Esophagus squamous epithelium (tissue), 4 donors: ENCODE data around the gene DCUN1D1.

ENCODE experiments used
- POLR2A ChIP-seq, 4 donors: fragments of 450-650 bp; IDR thresholded peaks; one replicate each; pipeline ENCODE4 v1.6.1; 2017; ENCODE audit warnings: antibody characterized with exemption in 4 of 4, mild to moderate bottlenecking in 4 of 4, moderate library complexity in 3 of 4
- TF ChIP-seq, protein P1 (sequence below), 6 experiments: fragments of 450-650 bp in 4 of 6; fragments of 200-600 bp in 2 of 6; sonication (generic) in 2 of 6; IDR thresholded peaks; one replicate each; pipeline ENCODE4 v1.5.1; 2016 to 2019; ENCODE audit warnings: antibody characterized with exemption in 6 of 6, mild to moderate bottlenecking in 4 of 6, moderate library complexity in 4 of 6

DNA sequence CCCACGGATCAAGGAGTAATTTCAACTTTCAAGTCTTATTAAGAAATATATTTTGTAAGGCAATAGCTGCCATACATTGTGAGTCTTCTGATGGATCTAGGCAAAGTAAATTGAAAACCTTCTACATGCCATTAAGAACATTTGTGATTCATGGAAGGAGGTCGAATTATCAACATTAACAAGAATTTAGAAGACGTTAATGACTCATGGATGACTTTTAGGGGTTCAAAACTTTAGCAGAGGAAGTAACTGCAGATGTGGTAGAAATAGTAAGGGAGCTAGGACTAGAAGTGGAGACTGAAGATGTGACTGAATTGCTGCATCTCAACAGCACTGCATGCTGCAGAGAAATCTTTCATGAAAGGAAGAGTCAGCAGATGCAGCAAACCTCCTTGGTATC is 48.1 kb upstream of the DCUN1D1 start:
- TF ChIP-seq, protein P1, sequence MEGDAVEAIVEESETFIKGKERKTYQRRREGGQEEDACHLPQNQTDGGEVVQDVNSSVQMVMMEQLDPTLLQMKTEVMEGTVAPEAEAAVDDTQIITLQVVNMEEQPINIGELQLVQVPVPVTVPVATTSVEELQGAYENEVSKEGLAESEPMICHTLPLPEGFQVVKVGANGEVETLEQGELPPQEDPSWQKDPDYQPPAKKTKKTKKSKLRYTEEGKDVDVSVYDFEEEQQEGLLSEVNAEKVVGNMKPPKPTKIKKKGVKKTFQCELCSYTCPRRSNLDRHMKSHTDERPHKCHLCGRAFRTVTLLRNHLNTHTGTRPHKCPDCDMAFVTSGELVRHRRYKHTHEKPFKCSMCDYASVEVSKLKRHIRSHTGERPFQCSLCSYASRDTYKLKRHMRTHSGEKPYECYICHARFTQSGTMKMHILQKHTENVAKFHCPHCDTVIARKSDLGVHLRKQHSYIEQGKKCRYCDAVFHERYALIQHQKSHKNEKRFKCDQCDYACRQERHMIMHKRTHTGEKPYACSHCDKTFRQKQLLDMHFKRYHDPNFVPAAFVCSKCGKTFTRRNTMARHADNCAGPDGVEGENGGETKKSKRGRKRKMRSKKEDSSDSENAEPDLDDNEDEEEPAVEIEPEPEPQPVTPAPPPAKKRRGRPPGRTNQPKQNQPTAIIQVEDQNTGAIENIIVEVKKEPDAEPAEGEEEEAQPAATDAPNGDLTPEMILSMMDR (IDR thresholded peaks at IDR 0.05): no peak
- TF ChIP-seq POLR2A (IDR thresholded peaks at IDR 0.05): no peak
